ENCODE measurements around the gene ARID1A.
"Not testable (repeated sequence)": the region's sequence is repeated elsewhere in the genome, so short reads cannot be mapped to it uniquely, and the experiment has no call there.

ARID1A gene

DNA sequence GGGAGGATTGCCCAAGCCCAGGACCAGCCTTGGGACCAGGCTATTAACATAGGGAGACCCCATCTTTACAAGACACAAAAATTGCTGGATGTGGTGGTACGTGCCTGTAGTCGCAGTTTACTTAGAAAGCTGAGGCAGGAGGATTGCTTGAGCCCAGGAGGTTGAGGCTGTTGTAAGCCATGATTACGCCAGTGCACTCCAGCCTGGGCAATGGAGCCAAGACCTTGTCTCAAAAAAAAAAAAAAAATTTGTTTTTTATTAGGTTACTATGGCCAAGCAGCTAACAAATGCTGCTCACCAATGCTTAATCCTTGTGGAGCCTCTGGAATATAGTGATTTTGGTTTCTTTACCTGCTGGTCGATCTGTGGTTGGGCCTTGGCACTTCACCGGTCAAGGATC, 8.8 kb downstream of the ARID1A start:
- Histone ChIP-seq H2BK15ac (ENCODE audit: low read length) (no peak overlapping the region), H2BK120ac (ENCODE audit: low read depth, low read length) (no peak overlapping the region), H4K8ac (ENCODE audit: low read depth, low read length) (no peak overlapping the region), H4K91ac (ENCODE audit: low read depth, low read length, poor library complexity) (no peak overlapping the region), H3K36me3 (replicated peaks in 1 of 2; ENCODE audit: control insufficient read depth in 2 of 2, insufficient read depth in 2 of 2, low read length in 2 of 2) (peaks cover 8 to 86% of the 10 kb centered on the region in 2 donors), H3K23ac (ENCODE audit: low read depth, low read length, poor library complexity) (no peak overlapping the region), H3K27ac (replicated peaks; ENCODE audit: low read length) (no peak overlapping the region), H3K4me3 (ENCODE audit: low read length in 2 of 2) (no peak overlapping the region), H3K18ac (ENCODE audit: low read length) (no peak overlapping the region), H2AK5ac (ENCODE audit: low read depth, low read length) (no peak overlapping the region), H2BK5ac (ENCODE audit: low read length) (no peak overlapping the region), H2AFZ (ENCODE audit: low read length) (no peak overlapping the region), H3K9me3 (replicated peaks in 1 of 2; ENCODE audit: control insufficient read depth in 2 of 2, insufficient read depth in 1 of 2, low read depth in 1 of 2, low read length in 2 of 2) (no peaks in the 10 kb centered on the region), H3K9ac (ENCODE audit: low read depth, low read length, poor library complexity) (no peak overlapping the region), H3K27me3 (ENCODE audit: control insufficient read depth in 3 of 3, insufficient read depth in 3 of 3, low read depth in 1 of 3, low read length in 3 of 3) (no peaks in the 10 kb centered on the region), H3K4me1 (ENCODE audit: control insufficient read depth in 2 of 2, insufficient read depth in 1 of 2, low read depth in 1 of 2, low read length in 2 of 2) (peaks cover 16 to 27% of the 10 kb centered on the region in 2 donors), H3K14ac (ENCODE audit: low read length) (no peak overlapping the region), H3K4ac (ENCODE audit: low read length) (no peak overlapping the region), H2BK12ac (ENCODE audit: low read length) (no peak overlapping the region), H3K79me1 (ENCODE audit: low read depth, low read length) (no peaks in the 10 kb centered on the region), H3K4me2 (ENCODE audit: insufficient read depth, low read length, poor library complexity, severe bottlenecking) (no peak overlapping the region)
- no peak for DNase-seq (ENCODE audit: low spot score)
- no CpG with 5 or more reads among the region's 5 CpGs for WGBS, 2 donors (ENCODE audit: extremely low coverage in 2 of 2, insufficient read length in 2 of 2, insufficient replicate concordance in 1 of 2)

GRCh38 chr1:26705227-26705626, 9.4 kb downstream of the ARID1A start:
- H4K91ac ChIP-seq (ENCODE audit: low read depth, low read length, poor library complexity); DNase-seq (ENCODE audit: low spot score); H3K23ac ChIP-seq (ENCODE audit: low read depth, low read length, poor library complexity); H3K27ac ChIP-seq (replicated peaks; ENCODE audit: low read length); H3K4me3 ChIP-seq (ENCODE audit: low read length in 2 of 2); H3K14ac ChIP-seq (ENCODE audit: low read length); H3K9me3 ChIP-seq (replicated peaks in 1 of 2; ENCODE audit: control insufficient read depth in 2 of 2, insufficient read depth in 1 of 2, low read depth in 1 of 2, low read length in 2 of 2); H2AK5ac ChIP-seq (ENCODE audit: low read depth, low read length); H2BK12ac ChIP-seq (ENCODE audit: low read length); H3K4ac ChIP-seq (ENCODE audit: low read length); H3K79me1 ChIP-seq (ENCODE audit: low read depth, low read length); H4K8ac ChIP-seq (ENCODE audit: low read depth, low read length); H2BK120ac ChIP-seq (ENCODE audit: low read depth, low read length); H2BK5ac ChIP-seq (ENCODE audit: low read length); H3K9ac ChIP-seq (ENCODE audit: low read depth, low read length, poor library complexity); H3K27me3 ChIP-seq (ENCODE audit: control insufficient read depth in 3 of 3, insufficient read depth in 3 of 3, low read depth in 1 of 3, low read length in 3 of 3); H2BK15ac ChIP-seq (ENCODE audit: low read length); H3K4me2 ChIP-seq (ENCODE audit: insufficient read depth, low read length, poor library complexity, severe bottlenecking); H3K18ac ChIP-seq (ENCODE audit: low read length); H2AFZ ChIP-seq (ENCODE audit: low read length): not testable (repeated sequence)
- Histone ChIP-seq H3K36me3 (replicated peaks in 1 of 2; ENCODE audit: control insufficient read depth in 2 of 2, insufficient read depth in 2 of 2, low read length in 2 of 2) (peaks cover 8 to 81% of the 10 kb centered on the region in 2 donors), H3K4me1 (ENCODE audit: control insufficient read depth in 2 of 2, insufficient read depth in 1 of 2, low read depth in 1 of 2, low read length in 2 of 2) (peaks cover 15 to 22% of the 10 kb centered on the region in 2 donors)
- WGBS, 2 donors (ENCODE audit: extremely low coverage in 2 of 2, insufficient read length in 2 of 2, insufficient replicate concordance in 1 of 2): no CpG with 5 or more reads among the region's 4 CpGs

GRCh38 chr1:26705788-26706311, 10.0 kb downstream of the ARID1A start:
- peaks cover 12 to 16% of the 10 kb centered on the region in 2 donors for H3K4me1 ChIP-seq (ENCODE audit: control insufficient read depth in 2 of 2, insufficient read depth in 1 of 2, low read depth in 1 of 2, low read length in 2 of 2)
- peaks cover 12 to 80% of the 10 kb centered on the region in 2 donors for H3K36me3 ChIP-seq (replicated peaks in 1 of 2; ENCODE audit: control insufficient read depth in 2 of 2, insufficient read depth in 2 of 2, low read length in 2 of 2)
- H3K79me1 ChIP-seq (ENCODE audit: low read depth, low read length): no peaks in the 10 kb centered on the region
- no CpG with 5 or more reads among the region's 1 CpG for WGBS, 2 donors (ENCODE audit: extremely low coverage in 2 of 2, insufficient read length in 2 of 2, insufficient replicate concordance in 1 of 2)
- no peak overlapping the region for H4K91ac ChIP-seq (ENCODE audit: low read depth, low read length, poor library complexity)
- no peak overlapping the region for H3K18ac ChIP-seq (ENCODE audit: low read length)
- H4K8ac ChIP-seq (ENCODE audit: low read depth, low read length): no peak overlapping the region
- DNase-seq (ENCODE audit: low spot score): no peak
- no peak overlapping the region for H3K4me3 ChIP-seq (ENCODE audit: low read length in 2 of 2)
- no peak overlapping the region for H2BK120ac ChIP-seq (ENCODE audit: low read depth, low read length)
- no peak overlapping the region for H2BK12ac ChIP-seq (ENCODE audit: low read length)
- H2AFZ ChIP-seq (ENCODE audit: low read length): no peak overlapping the region
- no peak overlapping the region for H2BK15ac ChIP-seq (ENCODE audit: low read length)
- H3K4me2 ChIP-seq (ENCODE audit: insufficient read depth, low read length, poor library complexity, severe bottlenecking): no peak overlapping the region
- no peak overlapping the region for H3K14ac ChIP-seq (ENCODE audit: low read length)
- no peak overlapping the region for H2BK5ac ChIP-seq (ENCODE audit: low read length)
- no peaks in the 10 kb centered on the region for H3K9me3 ChIP-seq (replicated peaks in 1 of 2; ENCODE audit: control insufficient read depth in 2 of 2, insufficient read depth in 1 of 2, low read depth in 1 of 2, low read length in 2 of 2)
- H3K27ac ChIP-seq (replicated peaks; ENCODE audit: low read length): no peak overlapping the region
- H3K9ac ChIP-seq (ENCODE audit: low read depth, low read length, poor library complexity): no peak overlapping the region
- no peaks in the 10 kb centered on the region for H3K27me3 ChIP-seq (ENCODE audit: control insufficient read depth in 3 of 3, insufficient read depth in 3 of 3, low read depth in 1 of 3, low read length in 3 of 3)
- no peak overlapping the region for H2AK5ac ChIP-seq (ENCODE audit: low read depth, low read length)
- H3K4ac ChIP-seq (ENCODE audit: low read length): no peak overlapping the region
- H3K23ac ChIP-seq (ENCODE audit: low read depth, low read length, poor library complexity): no peak overlapping the region

DNA sequence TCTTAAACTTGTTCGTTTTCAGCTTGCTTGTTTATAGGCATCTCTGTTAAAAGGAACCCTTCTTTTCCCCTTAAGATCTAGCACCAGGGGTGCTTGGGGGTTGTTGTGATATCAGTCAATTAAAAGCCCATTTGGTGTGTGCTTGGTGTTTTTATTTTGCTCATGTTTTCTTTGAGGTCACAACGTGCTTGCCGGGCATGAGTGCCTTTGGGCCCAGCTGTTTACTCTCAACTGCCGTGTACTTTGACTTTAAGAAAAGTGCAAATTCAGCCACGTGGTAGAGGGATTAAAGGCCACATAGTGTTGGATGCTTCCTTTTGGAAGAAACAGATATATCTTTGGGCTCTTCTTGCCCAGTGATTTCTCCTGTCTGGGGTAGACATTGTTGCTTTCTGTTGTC, 10.5 kb downstream of the ARID1A start:
- Histone ChIP-seq H3K36me3 (replicated peaks in 1 of 2; ENCODE audit: control insufficient read depth in 2 of 2, insufficient read depth in 2 of 2, low read length in 2 of 2) (peaks cover 11 to 80% of the 10 kb centered on the region in 2 donors), H3K4ac (ENCODE audit: low read length) (no peak overlapping the region), H2AK5ac (ENCODE audit: low read depth, low read length) (no peak overlapping the region), H3K27ac (replicated peaks; ENCODE audit: low read length) (no peak overlapping the region), H3K9ac (ENCODE audit: low read depth, low read length, poor library complexity) (no peak overlapping the region), H3K18ac (ENCODE audit: low read length) (no peak overlapping the region), H2AFZ (ENCODE audit: low read length) (no peak overlapping the region), H3K27me3 (ENCODE audit: control insufficient read depth in 3 of 3, insufficient read depth in 3 of 3, low read depth in 1 of 3, low read length in 3 of 3) (no peaks in the 10 kb centered on the region), H3K9me3 (replicated peaks in 1 of 2; ENCODE audit: control insufficient read depth in 2 of 2, insufficient read depth in 1 of 2, low read depth in 1 of 2, low read length in 2 of 2) (no peaks in the 10 kb centered on the region), H4K8ac (ENCODE audit: low read depth, low read length) (no peak overlapping the region), H2BK15ac (ENCODE audit: low read length) (no peak overlapping the region), H3K4me3 (ENCODE audit: low read length in 2 of 2) (no peak overlapping the region), H3K14ac (ENCODE audit: low read length) (no peak overlapping the region), H3K4me2 (ENCODE audit: insufficient read depth, low read length, poor library complexity, severe bottlenecking) (peak overlapping the region; percentile 21), H3K4me1 (ENCODE audit: control insufficient read depth in 2 of 2, insufficient read depth in 1 of 2, low read depth in 1 of 2, low read length in 2 of 2) (peaks cover 7 to 11% of the 10 kb centered on the region in 2 donors), H2BK5ac (ENCODE audit: low read length) (no peak overlapping the region), H3K79me1 (ENCODE audit: low read depth, low read length) (no peaks in the 10 kb centered on the region), H2BK120ac (ENCODE audit: low read depth, low read length) (no peak overlapping the region), H2BK12ac (ENCODE audit: low read length) (no peak overlapping the region), H3K23ac (ENCODE audit: low read depth, low read length, poor library complexity) (no peak overlapping the region), H4K91ac (ENCODE audit: low read depth, low read length, poor library complexity) (no peak overlapping the region)
- no CpG with 5 or more reads among the region's 5 CpGs for WGBS, 2 donors (ENCODE audit: extremely low coverage in 2 of 2, insufficient read length in 2 of 2, insufficient replicate concordance in 1 of 2)
- no peak for DNase-seq (ENCODE audit: low spot score)
